Muscle of leg (tissue), 11 donors: ENCODE data around the gene OTUB2. TPM values are rescaled to one million over a fixed set of nuclear protein-coding genes. Genes with fewer than 3 reads are reported as not detected.

Experiments used
- DNase-seq: peaks from one replicate; pipeline ENCODE4 v3.0.0; 2013
- H3K27ac ChIP-seq: one replicate; pipeline ENCODE4 v1.5.1; 2013; ENCODE audit warnings: mild to moderate bottlenecking, low read length, control low read depth
- H3K27me3 ChIP-seq: one replicate; pipeline ENCODE4 v1.6.1; 2013; ENCODE audit warnings: low read length; ENCODE audit not compliant: control insufficient read depth, insufficient read depth
- H3K36me3 ChIP-seq: one replicate; pipeline ENCODE4 v1.6.1; 2013; ENCODE audit warnings: low read length; ENCODE audit not compliant: control insufficient read depth, insufficient read depth
- H3K4me1 ChIP-seq: one replicate; pipeline ENCODE4 v1.6.1; 2013; ENCODE audit warnings: low read length; ENCODE audit not compliant: control insufficient read depth, insufficient read depth
- H3K4me3 ChIP-seq: one replicate; pipeline ENCODE4 v1.5.1; 2013; ENCODE audit warnings: low read length, control low read depth
- H3K9me3 ChIP-seq: replicated peaks from 2 replicates; pipeline ENCODE4 v1.6.1; 2013; ENCODE audit warnings: low read depth, low read length; ENCODE audit not compliant: control insufficient read depth
- WGBS: methylation state at CpG from one replicate; pipeline ENCODE4 v1.1.5; 2013; ENCODE audit warnings: missing lambda C conversion rate; ENCODE audit not compliant: insufficient coverage; 5-methylcytosine and 5-hydroxymethylcytosine counted together
- polyA plus RNA-seq, 8 donors: library from polyadenylated mRNA; unstranded; fragments of 120-200 nt; gene quantifications; one replicate each; pipeline versions ENCODE4 v1.2.1 to v1.2.3, GENCODE V29; 2013; ENCODE audit warnings: inconsistent platforms in 1 of 8, low replicate concordance in 1 of 8; ENCODE audit not compliant: insufficient read length in 8 of 8, insufficient read depth in 1 of 8
- total RNA-seq: library from RNA; stranded (reverse); fragments of 120-200 nt; gene quantifications from one replicate; pipeline ENCODE4 v1.2.4, GENCODE V29; 2013

The OTUB2 gene
- total and polyA plus RNA-seq, 9 donors, result 0.59 to 1.3 (median 1.0) TPM

- WGBS, result 100% methylated on average over 1 of the region's 6 CpGs
- Histone ChIP-seq H3K9me3 (no peaks in the 10 kb centered on the region), H3K4me1 (peaks cover 5% of the 10 kb centered on the region), H3K27me3 (peaks cover 12% of the 10 kb centered on the region), H3K27ac (no peak overlapping the region), H3K4me3 (no peak overlapping the region), H3K36me3 (no peaks in the 10 kb centered on the region)
- no peak for DNase-seq
Measured at GRCh38 chr14:94019329-94019728, 6.8 kb upstream of the OTUB2 start.

- H3K27ac ChIP-seq, result no peak overlapping the region
- DNase-seq, result no peak
Measured at GRCh38 chr14:94020267-94020666, 5.9 kb upstream of the OTUB2 start.

GRCh38 chr14:94021001-94021400 is 5.1 kb upstream of the OTUB2 start:
- peaks cover 7% of the 10 kb centered on the region for H3K4me1 ChIP-seq
- DNase-seq, result no peak

More at GRCh38 chr14:94020267-94020666, 5.9 kb upstream of the OTUB2 start:
- H3K4me1 ChIP-seq, result peaks cover 5% of the 10 kb centered on the region
- H3K9me3 ChIP-seq, result no peaks in the 10 kb centered on the region
- H3K4me3 ChIP-seq, result no peak overlapping the region
- peaks cover 8% of the 10 kb centered on the region for H3K27me3 ChIP-seq
- WGBS, result 78% methylated on average over 4 of the region's 4 CpGs
- no peaks in the 10 kb centered on the region for H3K36me3 ChIP-seq

GRCh38 chr14:94021416-94022157 is 4.6 kb upstream of the OTUB2 start:
- no peaks in the 10 kb centered on the region for H3K9me3 ChIP-seq
- 57% methylated on average over 5 of the region's 10 CpGs for WGBS

More at GRCh38 chr14:94021001-94021400, 5.1 kb upstream of the OTUB2 start:
- WGBS, result 83% methylated on average over 2 of the region's 2 CpGs
- no peaks in the 10 kb centered on the region for H3K36me3 ChIP-seq
- H3K27me3 ChIP-seq, result peaks cover 7% of the 10 kb centered on the region
- H3K4me3 ChIP-seq, result no peak overlapping the region
- H3K9me3 ChIP-seq, result no peaks in the 10 kb centered on the region
- H3K27ac ChIP-seq, result no peak overlapping the region

DNA sequence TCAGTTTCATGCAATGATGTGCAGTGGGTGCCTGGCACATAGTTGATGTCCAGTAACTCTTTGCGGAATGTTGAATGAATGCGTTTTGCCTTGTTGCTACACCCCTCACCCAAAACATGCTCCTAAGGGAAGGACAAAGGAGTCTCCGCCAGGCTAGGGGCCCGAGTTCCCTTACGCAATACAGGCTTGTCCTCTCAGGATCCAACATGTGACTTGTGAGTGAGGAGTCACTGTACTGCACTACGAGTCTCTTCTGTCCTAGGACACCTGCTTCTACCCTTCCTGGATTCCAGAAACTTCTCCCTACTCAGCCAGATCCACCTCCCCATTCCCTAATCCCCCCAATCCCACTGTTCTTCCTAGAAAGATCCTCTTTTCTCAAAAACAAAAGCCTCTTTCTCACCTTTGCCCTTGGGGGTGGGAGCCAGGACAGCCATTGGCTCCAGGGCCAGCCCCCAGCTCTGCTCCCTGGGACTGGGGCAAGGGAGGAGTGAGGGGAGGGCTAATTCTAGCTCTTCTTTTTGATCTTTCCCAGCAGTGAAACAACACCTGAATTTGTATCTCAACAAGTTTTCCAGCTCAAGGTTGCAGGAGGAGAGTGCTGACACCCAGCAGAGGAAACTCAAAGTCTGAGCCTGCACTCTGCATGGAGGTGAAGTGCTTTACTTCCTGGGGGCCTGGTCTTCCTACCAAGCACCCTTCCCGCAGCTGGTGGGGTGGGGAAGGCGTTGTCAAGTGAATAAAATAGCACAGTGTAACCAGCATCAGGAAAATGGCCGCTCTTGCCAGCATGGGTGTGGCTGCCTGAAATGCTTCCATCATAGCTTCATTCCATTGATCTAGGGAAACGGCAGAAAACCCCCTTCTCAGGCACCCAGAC is 3.4 kb upstream of the OTUB2 start:
- H3K36me3 ChIP-seq, result no peaks in the 10 kb centered on the region
- 20% methylated on average over 1 of the region's 10 CpGs for WGBS
- peaks cover 10% of the 10 kb centered on the region for H3K4me1 ChIP-seq
- H3K27ac ChIP-seq, result no peak overlapping the region
- peaks cover 4% of the 10 kb centered on the region for H3K27me3 ChIP-seq
- no peak for DNase-seq
- no peaks in the 10 kb centered on the region for H3K9me3 ChIP-seq
- no peak overlapping the region for H3K4me3 ChIP-seq

More at GRCh38 chr14:94021416-94022157, 4.6 kb upstream of the OTUB2 start:
- Histone ChIP-seq H3K4me3 (no peak overlapping the region), H3K36me3 (no peaks in the 10 kb centered on the region), H3K27me3 (peaks cover 6% of the 10 kb centered on the region), H3K27ac (no peak overlapping the region), H3K4me1 (peaks cover 7% of the 10 kb centered on the region)
- no peak for DNase-seq

DNA sequence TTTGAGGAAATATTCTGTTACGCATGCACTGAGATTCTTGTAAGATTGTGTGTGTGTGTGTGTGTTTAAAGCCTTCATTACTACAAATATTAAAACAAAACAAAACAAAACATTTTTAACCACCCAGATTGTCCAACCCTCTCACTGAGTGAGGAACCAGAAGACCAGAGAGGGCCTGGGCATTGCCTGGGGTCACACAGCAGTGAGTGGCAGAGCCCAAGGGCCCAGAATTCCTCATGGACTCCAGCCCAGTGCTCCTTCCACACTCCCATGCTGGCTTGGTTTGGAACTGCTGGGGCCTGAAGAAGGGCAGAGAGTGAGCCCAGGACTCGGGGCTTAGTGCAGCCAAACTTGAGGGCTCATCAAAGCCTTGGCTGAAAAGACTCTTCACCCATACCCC is 1.6 kb upstream of the OTUB2 start:
- H3K4me3 ChIP-seq, result no peak overlapping the region
- peaks cover 6% of the 10 kb centered on the region for H3K4me1 ChIP-seq
- H3K9me3 ChIP-seq, result no peaks in the 10 kb centered on the region
- H3K36me3 ChIP-seq, result no peaks in the 10 kb centered on the region
- DNase-seq, result no peak
- no peak overlapping the region for H3K27ac ChIP-seq
- 80% methylated on average over 1 of the region's 2 CpGs for whole genome bisulfite sequencing
- peaks cover 2% of the 10 kb centered on the region for H3K27me3 ChIP-seq

GRCh38 chr14:94025720-94026119 is 420 bp upstream of the OTUB2 start:
- Histone ChIP-seq H3K4me3 (no peak overlapping the region), H3K27me3 (peaks cover 2% of the 10 kb centered on the region), H3K27ac (no peak overlapping the region), H3K4me1 (peaks cover 6% of the 10 kb centered on the region), H3K9me3 (no peaks in the 10 kb centered on the region), H3K36me3 (no peaks in the 10 kb centered on the region)
- WGBS, result no CpG with 5 or more reads among the region's 6 CpGs
- DNase-seq, result no peak

- peaks cover 2% of the 10 kb centered on the region for H3K27me3 ChIP-seq
- H3K27ac ChIP-seq, result no peak overlapping the region
- peaks cover 6% of the 10 kb centered on the region for H3K4me1 ChIP-seq
- peak overlapping the region; percentile 47 for H3K4me3 ChIP-seq
- 30% methylated on average over 16 of the region's 17 CpGs for WGBS
- no peaks in the 10 kb centered on the region for H3K36me3 ChIP-seq
- DNase-seq, result no peak
- no peaks in the 10 kb centered on the region for H3K9me3 ChIP-seq
Measured at GRCh38 chr14:94026889-94027469, 839 bp downstream of the OTUB2 start.

- H3K4me1 ChIP-seq, result peaks cover 6% of the 10 kb centered on the region
- no peak overlapping the region for H3K27ac ChIP-seq
- no peak for DNase-seq
- H3K4me3 ChIP-seq, result no peak overlapping the region
- no peaks in the 10 kb centered on the region for H3K36me3 ChIP-seq
- no peaks in the 10 kb centered on the region for H3K9me3 ChIP-seq
- 84% methylated on average over 9 of the region's 14 CpGs for WGBS
- peaks cover 2% of the 10 kb centered on the region for H3K27me3 ChIP-seq
Measured at GRCh38 chr14:94027566-94028449, 1.7 kb downstream of the OTUB2 start.
